Gastroesophageal sphincter (tissue), 4 donors: ENCODE data around the gene TEX13B. TPM values are rescaled to one million over a fixed set of nuclear protein-coding genes. Genes with fewer than 3 reads are reported as not detected.

Experiments
- total RNA-seq, 4 donors: library from RNA; depleted of rRNA; stranded (reverse); fragments of >200 nt; gene quantifications; one replicate each; pipeline ENCODE4 v1.1.0, GENCODE V29; 2016

The TEX13B gene
- total RNA-seq, 4 donors from 2014 or later, result not detected

Other genes starting within 250 kb of the TEX13B start
- gene TSC22D3, start 206.6 kb downstream of the TEX13B start, total RNA-seq, result 100 to 1,000 TPM; 561 to 849 (median 691) TPM
- under 1 TPM in 1 of 4 donors, not detected in 3; 0.31 TPM for gene NCBP2L, start 204.6 kb downstream of the TEX13B start, total RNA-seq
- 10 to 100 TPM; 32.2 to 66.6 (median 57.0) TPM for gene MID2, start 156.5 kb downstream of the TEX13B start, total RNA-seq
- gene VSIG1, start 62.7 kb upstream of the TEX13B start, total RNA-seq, result not detected
- gene PSMD10, start 109.2 kb upstream of the TEX13B start, total RNA-seq, result 10 to 100 TPM; 39.4 to 53.4 (median 42.1) TPM
- gene ATG4A, start 109.4 kb upstream of the TEX13B start, total RNA-seq, result 10 to 100 TPM in 3 of 4 donors, 1 to 10 TPM in 1; 9.3 to 13.6 (median 11.8) TPM